Activated CD4-positive, alpha-beta T cell treated with anti-CD3 and anti-CD28 coated beads, Interleukin-2, amount 50 U/mL, for 24 hours (primary cell): ENCODE measurements around the gene HELZ.
"Not testable (repeated sequence)": the region's sequence is repeated elsewhere in the genome, so short reads cannot be mapped to it uniquely, and the experiment has no call there.

ENCODE experiments used
- DNase-seq, 2 donors: peaks; one replicate each; pipeline ENCODE4 v3.0.0-alpha.2; 2020; ENCODE audit warnings: low read depth in 1 of 2, low spot score in 1 of 2

HELZ gene

DNA sequence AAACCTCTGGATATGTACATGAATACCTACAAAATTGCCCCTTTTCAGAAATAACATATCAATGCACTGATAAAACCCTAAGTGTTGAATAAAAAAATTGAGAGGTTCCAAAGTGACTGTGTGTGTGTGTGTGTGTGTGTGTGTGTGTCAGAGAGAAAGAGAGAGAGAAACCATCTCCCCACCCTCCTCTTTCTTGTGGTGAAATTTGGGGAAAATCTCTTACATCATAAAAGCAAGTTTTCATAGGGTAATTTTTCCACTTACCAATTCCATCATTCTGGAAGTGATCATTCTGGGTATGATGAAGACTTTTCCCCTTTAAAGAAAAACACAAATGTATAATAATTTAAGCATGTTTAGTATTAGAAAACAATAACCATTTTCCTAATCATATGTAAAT lies 121.3 kb downstream of the HELZ start:
- no peak for DNase-seq

DNA sequence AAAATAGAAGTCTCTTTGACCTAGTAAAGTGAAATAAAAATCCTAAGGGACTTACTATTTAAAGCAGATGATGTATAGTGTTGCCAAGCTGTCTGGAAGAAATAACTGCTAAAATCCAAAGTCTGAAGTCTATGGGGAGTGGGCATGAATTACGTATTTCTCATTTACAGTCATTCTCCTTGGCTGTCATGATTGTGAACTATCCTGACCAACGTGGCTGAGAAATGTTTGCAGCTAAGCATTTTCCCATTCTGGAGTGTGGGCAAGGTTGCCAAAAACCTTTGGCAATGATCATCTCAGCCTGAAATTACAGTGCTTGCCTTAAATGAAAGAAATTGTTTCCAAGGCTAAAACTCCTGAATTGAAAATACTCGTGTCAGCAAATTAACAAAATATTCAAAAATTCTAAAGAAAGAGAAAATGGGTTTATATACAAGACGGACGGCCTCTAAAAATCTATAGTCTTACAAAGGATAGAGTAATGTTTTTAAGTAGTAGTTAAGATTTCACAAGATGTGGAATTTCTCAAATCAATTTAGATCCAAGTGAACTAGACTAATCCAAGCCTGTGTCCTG lies 123.6 kb downstream of the HELZ start:
- DNase-seq, result no peak

DNA sequence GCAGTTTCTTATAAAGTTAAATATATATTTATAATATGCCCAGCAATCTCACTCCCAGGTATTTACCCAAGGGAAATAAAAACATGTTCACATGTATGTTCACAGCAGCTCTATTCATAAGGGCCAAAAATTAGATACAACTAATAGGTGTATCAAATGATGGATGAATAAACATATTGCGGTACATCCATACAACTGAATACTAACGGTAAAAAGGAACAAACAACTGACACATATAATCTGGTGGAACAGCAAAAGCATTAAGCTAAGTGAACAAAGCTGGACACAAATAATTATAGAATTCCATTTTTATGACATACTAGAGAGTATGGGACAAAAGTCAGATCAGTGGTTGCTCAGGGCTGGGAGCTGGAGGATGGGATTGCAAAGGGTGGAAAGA lies 125.9 kb downstream of the HELZ start:
- DNase-seq, result no peak

DNA sequence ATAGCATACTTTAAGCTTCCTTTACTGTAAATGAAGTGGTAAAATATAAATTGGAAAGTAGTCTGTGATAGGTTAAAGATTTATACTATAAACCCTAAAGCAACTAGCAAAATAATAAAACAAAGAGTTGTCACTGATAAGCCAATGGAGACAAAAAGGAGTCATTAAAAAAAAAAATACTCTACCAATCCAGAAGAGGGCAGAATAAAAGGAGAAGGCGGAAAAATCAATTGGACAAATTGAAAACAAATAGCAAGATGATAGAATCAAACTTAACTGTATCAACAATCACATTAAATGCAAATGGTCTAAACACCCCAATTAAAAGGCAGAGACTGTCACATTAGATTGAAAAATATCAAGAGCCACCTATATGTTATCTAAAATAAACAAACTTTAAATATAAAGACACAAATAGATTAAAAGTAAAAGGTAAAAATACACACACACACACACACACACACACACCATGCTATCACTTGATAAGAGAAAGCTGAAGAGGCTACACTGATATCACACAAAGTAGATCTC lies 128.9 kb downstream of the HELZ start:
- DNase-seq, result no peak

DNA sequence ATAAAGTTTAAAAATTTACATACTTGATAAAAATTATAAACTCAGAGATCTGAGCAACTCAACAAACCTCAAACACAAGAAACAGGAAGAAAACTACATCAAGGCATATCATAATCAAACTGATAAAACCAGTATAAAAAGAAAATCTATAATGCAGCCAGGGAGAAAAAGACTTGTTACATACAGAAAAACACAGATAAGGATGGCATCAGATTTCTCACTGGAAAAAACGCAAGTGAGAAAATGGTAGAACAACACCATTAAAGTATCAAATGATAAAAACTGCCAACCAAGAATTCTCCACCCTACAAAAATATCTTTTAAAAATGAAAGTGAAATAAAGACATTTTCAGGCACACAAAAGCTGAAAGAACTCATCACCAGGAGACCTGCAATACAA lies 129.6 kb downstream of the HELZ start:
- DNase-seq, result no peak

DNA sequence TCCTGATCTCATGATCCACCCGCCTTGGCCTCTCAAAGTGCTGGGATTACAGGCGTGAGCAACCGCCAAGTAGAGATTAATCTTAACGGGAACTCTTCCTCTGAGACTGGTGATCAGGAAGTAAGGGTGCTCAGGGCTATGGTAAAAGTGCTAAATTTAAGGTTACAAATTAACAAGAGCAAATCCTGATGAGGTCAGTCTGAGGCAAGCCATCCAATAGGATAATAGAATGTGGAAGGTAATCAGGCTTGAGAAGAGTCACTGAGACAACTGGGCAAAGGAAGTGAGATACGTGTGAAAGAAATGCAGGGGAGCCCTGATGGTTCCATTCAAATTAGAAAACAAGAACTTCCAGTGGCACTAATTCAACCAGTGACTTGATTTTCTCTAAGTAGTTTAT lies 131.5 kb downstream of the HELZ start:
- no peak for DNase-seq

DNA sequence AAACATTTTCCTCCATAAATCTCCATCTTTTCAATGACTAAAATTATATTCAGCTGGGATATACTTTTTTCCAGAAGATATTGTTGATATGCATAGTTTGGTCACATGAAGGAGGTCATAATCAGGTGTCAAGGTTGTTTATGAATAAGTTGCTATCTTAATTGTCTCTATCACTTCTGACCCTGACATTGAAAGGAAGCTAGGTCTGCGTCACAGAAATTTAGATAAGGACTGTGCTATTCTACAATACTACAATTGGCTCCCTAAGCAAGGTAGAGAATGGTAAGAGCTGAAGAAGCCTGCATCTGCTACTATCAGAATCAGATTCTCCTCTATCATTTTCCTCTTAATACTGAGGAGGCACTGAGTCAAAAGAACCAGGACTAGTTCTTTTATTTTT lies 133.2 kb downstream of the HELZ start:
- DNase-seq, result no peak

DNA sequence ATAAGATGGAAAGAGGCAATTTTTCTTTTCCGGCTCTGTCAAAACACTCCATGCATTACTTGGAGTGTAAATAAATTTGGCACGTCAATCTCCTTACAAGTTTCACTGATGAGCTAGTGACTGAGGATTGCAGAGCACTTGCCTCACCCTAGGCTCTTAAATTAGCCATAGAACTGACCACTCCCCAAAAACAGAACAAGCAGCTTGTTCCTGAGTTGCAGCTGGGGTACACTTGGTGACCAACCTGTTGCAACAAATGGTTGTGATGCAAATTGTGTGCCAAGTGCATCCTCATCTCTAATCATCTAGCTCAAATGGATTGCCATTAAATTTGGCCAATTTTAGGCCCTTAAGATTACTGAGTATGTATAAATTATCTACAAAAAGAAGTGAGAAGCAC lies 133.7 kb downstream of the HELZ start:
- DNase-seq, result no peak

DNA sequence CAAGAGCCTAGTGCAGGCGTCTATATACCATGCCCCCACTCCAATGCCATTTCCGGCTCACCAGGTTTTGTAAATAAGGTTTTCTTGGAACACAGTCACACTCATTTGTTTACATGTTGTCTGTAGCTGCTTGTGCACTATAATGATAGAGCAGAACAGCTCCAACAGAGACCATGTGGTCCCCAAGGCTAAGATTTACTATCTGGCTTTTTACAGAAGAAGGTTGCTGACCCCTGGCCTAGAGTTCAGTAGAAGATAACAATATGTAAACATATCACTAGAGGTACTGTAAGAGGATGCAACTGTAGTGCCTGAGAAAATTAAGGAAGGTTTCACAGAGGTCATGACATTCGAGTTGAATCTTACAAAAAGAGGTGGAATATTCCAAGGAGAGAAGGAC lies 134.4 kb downstream of the HELZ start:
- no peak for DNase-seq

DNA sequence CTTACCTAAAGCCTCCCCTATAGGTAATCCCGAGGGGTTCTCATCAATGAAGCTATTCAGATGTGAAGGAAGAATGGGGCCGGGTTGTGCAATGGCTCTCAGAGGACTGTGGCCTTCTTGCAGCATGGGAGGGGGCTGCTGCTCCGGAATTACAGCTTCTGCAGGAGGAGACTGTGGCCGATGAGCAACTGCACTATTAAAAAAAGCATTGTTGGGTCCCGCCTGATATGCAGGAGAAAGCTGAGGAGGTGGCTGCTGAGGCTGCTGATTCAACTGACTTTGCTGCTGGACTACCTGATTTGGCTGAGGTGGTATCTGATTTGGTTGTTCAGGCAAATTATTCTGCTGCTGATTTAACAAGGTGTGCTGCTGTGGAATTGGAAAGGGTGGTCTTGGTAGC lies 135.9 kb downstream of the HELZ start:
- no peak for DNase-seq

DNA sequence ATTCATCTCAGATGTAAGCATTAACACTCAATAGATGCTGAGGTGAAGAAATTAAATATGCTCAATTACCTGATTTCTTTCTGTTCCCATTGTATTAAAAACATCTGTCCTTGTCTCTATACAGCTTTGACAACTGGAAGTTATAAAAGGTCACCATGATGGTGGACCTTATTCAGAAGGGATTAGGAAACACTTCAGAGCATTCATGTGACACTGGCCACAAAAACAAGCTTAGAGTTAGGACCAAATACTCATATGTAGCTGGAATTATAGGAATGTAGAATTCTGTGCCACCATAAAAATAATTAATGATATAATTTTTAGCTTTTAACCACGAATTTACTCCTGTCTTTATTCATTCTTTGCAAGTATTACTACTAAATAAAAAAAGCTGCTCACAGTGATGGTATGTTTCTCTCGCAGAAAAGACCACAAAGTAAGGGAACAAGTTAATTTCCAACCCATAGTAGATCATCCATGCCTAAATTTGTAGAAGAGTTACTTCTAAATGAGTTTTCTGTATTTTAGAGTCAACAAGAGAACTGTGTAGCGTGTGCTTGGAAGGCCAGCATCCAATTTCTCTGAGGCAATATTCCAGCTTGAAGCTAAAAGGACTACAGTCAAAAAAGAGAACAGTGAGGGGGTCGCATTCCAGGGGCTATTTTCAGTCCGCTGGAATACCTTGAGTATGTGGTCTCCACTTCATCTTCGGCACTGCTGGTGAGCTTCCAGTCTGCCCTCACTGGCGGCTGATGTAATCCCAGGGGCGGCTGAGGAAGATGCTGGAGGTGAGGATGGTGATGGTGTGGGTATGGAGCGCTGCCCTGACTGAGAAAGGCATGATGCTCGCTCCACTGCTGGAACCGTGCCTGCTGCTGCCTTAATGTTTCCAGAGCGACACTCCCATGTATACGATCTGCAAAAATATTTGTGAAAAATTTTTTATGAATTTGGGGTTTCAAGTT lies 136.9 kb downstream of the HELZ start:
- no peak for DNase-seq

DNA sequence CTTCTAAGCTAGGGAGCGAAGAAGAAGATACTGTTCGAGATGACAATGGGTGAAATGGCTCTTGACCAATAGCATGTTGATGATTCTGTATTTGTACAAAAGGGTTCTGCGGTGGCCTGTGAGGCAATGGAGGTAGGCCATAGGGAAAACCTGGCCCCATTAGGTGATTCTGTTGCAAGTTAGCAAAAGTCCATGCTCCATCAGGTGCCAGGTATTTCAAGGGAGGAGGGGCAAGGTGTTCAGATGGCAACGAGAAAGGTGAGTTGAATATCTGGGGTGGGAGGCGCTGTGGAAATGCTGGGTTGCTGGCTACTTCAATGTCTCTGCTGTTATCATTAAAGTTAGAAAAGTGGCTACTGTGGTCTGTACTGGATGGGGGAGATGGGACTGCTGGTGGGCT lies 137.8 kb downstream of the HELZ start:
- DNase-seq, result no peak

DNA sequence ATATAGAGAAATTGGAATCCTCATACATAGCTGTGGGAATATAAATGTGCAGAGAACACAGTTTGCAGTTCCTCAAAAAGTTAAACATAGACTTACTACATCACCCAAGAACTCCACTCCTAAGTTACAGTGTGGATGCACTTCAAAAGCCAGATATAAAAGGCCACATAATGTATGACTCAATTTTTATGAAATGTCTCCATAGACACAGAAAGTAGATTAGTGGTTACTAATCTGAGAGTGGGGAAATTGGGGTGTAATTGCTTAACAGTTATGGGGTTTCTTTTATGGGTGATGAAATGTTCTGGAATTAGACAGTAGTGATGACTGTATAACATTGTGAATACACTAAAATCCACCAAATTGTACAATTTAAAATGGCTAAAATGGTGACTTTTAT lies 139.8 kb downstream of the HELZ start:
- no peak for DNase-seq

DNA sequence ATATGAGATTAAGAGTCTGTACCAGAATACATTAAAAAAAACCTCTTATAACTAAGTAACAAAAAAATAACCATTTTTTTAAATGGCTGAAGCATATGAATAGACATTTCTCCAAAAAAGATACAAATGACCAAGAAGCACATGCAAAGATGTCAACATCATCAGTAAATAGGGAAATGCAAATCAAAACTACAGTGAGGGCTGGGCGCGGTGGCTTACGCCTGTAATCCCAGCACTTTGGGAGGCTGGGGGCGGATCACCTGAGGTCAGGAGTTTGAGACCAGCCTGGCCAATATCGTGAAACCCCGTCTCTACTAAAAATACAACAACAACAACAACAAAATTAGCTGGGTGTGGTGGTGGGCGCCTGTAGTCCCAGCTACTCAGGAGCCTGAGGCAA lies 140.4 kb downstream of the HELZ start:
- not testable (repeated sequence) for DNase-seq

DNA sequence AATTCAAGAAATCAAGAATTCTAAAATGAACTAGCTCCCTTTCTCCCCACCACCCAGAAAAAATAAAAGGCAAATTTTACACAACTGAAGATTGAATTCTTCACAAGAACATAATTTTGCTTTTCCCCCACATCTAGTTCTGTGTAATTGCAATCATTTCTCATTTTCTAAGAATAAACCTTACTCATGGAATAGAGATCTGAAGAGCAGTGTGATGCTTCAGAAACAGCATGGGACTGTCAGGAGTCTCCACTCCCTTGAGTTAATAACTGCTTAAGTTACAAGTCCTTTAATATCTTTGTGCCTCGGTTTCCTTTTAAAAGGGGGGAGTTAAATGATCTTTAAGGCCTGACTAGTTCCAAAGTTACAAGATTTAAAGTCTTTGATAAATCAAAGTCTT lies 147.0 kb downstream of the HELZ start:
- DNase-seq, result no peak

DNA sequence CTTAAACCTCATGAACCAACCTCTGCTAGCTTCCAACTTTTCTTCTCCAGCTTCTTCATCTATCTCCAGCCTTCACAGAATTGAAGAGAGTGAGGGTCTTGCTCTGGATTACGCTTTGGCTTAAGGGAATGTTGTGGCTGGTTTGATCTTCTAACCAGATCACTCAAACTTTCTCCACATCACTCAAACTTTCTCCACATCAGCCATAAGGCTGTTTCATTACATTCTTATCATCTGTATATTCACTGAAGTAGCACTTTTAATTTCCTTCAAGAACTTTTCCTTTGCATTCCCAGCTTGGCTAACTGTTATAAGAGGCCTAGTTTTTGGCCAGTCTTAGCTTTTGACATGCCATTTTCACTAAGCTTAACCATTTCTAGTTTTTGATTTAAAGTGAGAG lies 148.4 kb downstream of the HELZ start:
- no peak for DNase-seq

DNA sequence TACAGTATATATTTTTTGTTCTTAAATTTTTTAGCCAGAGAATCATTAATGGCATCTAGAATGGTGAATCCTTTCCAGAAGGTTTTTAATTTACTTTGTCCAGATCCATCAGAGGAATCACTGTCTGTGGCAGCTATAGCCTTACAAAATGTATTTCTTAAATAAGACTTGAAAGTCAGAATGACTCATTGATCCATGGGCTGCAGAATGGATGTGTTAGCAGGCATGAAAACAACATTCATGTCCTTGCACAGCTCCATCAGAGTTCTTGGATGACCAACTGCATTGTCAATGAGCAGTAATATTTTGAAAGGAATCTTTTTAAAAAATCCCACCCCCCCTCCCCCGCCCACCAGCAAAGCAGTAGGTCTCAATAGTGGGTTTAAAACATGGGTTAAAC lies 149.2 kb downstream of the HELZ start:
- DNase-seq, result no peak

DNA sequence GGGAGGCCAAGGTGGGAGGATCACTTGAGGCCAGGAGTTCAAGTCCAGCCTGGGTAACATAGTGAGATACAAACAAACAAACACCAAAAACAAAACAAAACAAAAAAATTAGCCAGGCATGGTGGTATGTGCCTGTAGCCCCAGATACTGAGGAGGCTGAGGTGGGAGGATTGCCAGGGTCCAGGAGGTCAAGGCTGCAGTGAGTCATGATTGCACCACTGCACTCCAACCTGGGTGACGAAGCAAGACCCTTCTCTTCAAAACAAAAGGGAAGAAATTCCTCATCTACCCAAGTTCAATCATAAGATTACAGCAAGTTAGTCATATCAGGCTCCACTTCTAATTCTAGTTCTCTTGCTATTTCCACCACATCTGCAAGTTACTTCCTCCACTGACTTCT lies 149.7 kb downstream of the HELZ start:
- DNase-seq, result not testable (repeated sequence)

DNA sequence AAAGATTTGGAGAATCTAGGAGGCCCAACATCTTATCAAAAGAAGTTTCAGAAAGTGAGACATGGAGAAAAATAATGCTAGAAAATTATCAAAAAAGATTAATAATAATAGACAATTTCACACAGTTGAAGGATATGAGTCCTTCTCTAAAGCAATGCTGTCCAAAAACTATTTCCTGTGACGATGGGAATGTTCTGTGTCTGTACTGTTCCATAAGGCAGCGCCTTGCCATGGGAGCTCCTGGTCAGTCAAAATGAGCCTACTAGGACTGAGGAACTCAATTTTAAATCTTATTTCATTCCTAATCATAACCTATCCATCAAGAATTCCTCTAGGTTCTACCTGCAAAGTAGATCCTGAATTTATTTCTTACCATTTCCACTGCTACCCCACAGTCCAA lies 151.6 kb downstream of the HELZ start:
- no peak for DNase-seq

DNA sequence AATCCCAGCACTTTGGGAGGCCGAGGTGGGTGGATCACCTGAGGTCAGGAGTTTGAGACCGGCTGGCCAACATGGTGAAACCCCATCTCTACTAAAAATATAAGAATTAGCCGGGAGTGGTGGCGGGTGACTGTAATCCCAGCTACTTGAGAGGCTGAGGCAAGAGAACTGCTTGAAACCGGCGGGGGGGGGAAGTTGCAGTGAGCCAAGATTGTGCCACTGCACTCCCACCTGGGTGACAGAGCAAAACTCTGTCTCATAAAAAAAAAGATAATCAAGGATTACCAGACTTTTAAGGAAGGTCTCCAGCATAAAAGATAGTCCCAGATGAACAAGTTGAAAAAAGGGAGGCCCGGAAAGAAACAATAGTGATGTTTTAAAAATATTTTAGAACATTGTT lies 152.3 kb downstream of the HELZ start:
- not testable (repeated sequence) for DNase-seq

DNA sequence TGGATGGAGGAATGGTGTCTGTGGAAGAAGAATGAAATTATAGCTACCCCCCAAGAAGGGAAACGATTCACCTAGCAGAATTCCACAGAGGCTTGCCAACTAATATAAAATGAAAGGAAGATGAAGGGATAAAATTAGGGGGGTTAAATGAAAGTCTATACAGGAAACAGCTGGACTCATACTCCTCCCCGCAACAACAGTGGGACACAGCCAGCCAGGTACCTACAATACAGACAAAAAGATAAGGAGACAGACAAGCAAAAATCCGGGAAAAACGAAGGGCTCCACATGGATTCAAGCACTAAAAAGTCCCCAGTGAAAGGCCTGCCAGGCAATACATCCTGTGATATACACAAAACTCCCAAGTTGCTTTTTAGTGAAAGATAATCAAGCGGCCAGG lies 152.7 kb downstream of the HELZ start:
- no peak for DNase-seq

DNA sequence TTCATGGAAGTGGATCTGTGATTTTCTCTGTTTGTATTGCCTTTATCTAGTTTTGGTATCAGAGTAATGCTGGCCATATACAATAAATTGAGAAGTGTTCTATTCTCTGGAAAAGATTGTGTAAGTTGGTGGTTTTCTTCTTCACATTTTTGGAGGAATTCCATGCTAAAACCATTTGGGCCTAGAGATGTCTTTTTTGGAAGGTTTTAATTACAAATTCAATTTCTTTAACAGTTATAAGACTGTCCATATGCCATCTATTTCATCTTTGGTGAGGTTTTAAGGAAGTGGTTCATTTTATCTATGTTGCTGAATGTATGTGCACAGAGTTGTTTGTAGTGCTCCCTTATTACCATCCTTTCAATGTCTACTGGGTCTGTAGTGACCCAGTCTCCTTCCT lies 154.7 kb downstream of the HELZ start:
- no peak for DNase-seq

DNA sequence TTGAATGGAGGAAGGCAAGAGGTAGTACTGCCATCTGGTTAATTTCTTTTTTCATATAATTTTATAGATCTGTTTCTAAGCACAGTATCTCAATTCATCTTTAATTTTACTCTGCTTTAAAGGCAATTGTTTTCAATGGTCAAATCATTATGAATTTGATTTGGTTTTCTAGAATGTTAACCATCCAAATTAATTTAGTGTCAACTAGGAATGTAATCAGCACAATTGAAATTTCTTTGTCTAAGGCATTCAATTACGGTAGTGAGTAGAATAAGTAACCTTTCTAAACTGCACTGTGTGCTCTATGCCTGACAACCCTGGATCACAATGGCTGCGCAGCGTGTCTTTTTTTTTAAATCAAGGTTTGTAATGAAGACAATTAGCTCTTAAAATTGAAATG lies 156.4 kb downstream of the HELZ start:
- DNase-seq, result no peak
